Daoy (cell line): Measurements from ENCODE around the gene RPP21. TPM values are rescaled to one million over a fixed set of nuclear protein-coding genes. Genes with fewer than 3 reads are reported as not detected.

Experiments
- DNase-seq: peaks from one replicate; pipeline ENCODE4 v3.0.0-alpha.2; 2015; ENCODE audit warnings: low read depth
- total RNA-seq: library from RNA; depleted of rRNA; stranded (reverse); fragments of >200 nt; shearing (Covaris generic); gene quantifications from 2 replicates; pipeline ENCODE4 v1.2.3, GENCODE V29; 2014; rRNA removed

The RPP21 gene
- total RNA-seq, 1 experiment from 2014 or later: 160 TPM

GRCh38 chr6:30378290-30378937 lies 33.5 kb downstream of the RPP21 start:
- DNase-seq: peak; percentile 35

GRCh38 chr6:30380464-30380863 lies 35.5 kb downstream of the RPP21 start:
- DNase-seq: no peak

GRCh38 chr6:30386166-30386565 lies 41.2 kb downstream of the RPP21 start:
- no peak for DNase-seq

GRCh38 chr6:30391240-30391639 lies 46.3 kb downstream of the RPP21 start:
- DNase-seq: no peak

- DNase-seq: no peak
These were observed 49.2 kb downstream of the RPP21 start for GRCh38 chr6:30394139-30394538.

Other genes starting within 250 kb of the RPP21 start
- gene TRIM31, start 232.1 kb upstream of the RPP21 start, total RNA-seq: 0.11 TPM in 1 of 2 replicates, not detected in the other
- gene TRIM40, start 209.0 kb upstream of the RPP21 start, total RNA-seq: not detected in 2 replicates
- not detected in 2 replicates for gene TRIM10, start 183.9 kb upstream of the RPP21 start, total RNA-seq
- 0.86 TPM in 1 of 2 replicates, not detected in the other for gene TRIM15, start 181.6 kb upstream of the RPP21 start, total RNA-seq
- 36.6 and 66.5 TPM in 2 replicates for gene TRIM26, start 131.8 kb upstream of the RPP21 start, total RNA-seq
- 18.2 and 21.4 TPM in 2 replicates for gene TRIM39, start 18.2 kb upstream of the RPP21 start, total RNA-seq
- 109 and 110 TPM in 2 replicates for gene HLA-E, start 144.4 kb downstream of the RPP21 start, total RNA-seq
- 36.8 and 57.4 TPM in 2 replicates for gene GNL1, start 211.3 kb downstream of the RPP21 start, total RNA-seq
- 13.4 and 18.3 TPM in 2 replicates for gene PRR3, start 212.1 kb downstream of the RPP21 start, total RNA-seq
- gene ABCF1, start 226.3 kb downstream of the RPP21 start, total RNA-seq: 85.7 and 96.1 TPM in 2 replicates